ENCODE data around the gene MAB21L2.

MAB21L2 gene

GRCh38 chr4:150561143-150561737, 20.7 kb upstream of the MAB21L2 start (continued):
- TF ChIP-seq, protein P1, sequence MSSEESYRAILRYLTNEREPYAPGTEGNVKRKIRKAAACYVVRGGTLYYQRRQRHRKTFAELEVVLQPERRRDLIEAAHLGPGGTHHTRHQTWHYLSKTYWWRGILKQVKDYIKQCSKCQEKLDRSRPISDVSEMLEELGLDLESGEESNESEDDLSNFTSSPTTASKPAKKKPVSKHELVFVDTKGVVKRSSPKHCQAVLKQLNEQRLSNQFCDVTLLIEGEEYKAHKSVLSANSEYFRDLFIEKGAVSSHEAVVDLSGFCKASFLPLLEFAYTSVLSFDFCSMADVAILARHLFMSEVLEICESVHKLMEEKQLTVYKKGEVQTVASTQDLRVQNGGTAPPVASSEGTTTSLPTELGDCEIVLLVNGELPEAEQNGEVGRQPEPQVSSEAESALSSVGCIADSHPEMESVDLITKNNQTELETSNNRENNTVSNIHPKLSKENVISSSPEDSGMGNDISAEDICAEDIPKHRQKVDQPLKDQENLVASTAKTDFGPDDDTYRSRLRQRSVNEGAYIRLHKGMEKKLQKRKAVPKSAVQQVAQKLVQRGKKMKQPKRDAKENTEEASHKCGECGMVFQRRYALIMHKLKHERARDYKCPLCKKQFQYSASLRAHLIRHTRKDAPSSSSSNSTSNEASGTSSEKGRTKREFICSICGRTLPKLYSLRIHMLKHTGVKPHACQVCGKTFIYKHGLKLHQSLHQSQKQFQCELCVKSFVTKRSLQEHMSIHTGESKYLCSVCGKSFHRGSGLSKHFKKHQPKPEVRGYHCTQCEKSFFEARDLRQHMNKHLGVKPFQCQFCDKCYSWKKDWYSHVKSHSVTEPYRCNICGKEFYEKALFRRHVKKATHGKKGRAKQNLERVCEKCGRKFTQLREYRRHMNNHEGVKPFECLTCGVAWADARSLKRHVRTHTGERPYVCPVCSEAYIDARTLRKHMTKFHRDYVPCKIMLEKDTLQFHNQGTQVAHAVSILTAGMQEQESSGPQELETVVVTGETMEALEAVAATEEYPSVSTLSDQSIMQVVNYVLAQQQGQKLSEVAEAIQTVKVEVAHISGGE (tag by site-specific recombination; conservative IDR thresholded peaks at IDR 0.05; ENCODE audit: low read depth): no peak
- TF ChIP-seq ZNF26 (tag by site-specific recombination; IDR thresholded peaks at IDR 0.05) (no peak), PATZ1 (tag by site-specific recombination; IDR thresholded peaks at IDR 0.05) (no peak), ZNF473 (tag by site-specific recombination; IDR thresholded peaks at IDR 0.05) (no peak), ZNF544 (tag by site-specific recombination; IDR thresholded peaks at IDR 0.05) (no peak), ZNF707 (tag by site-specific recombination; IDR thresholded peaks at IDR 0.05) (no peak)

DNA sequence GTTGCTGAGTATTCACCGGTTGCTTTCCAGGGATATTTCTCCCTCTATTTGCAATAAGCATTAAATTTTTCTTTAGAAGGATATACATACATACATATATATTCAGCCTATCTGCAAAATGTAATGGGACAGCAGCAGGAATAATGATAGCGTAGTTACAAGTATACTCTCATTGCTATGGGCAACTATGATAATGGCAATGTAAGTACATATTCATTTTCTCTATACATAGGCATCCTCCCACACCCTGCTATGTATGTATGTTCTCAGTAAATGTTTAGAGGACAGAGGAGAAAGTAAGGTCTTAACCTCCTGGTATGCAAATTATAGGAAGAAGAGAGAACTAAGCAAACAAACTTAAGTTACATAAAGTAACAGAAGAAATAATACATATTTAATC, 19.7 kb upstream of the MAB21L2 start:
- Histone ChIP-seq H3K9me3 (ENCODE audit: control insufficient read depth, insufficient read depth, low read depth, low read length) (no peaks in the 10 kb centered on the region), H3K4me3 (ENCODE audit: low read depth, low read length) (no peak overlapping the region), H3K27ac (ENCODE audit: extremely low read depth, low read depth, low read length) (no peak overlapping the region), H3K36me3 (ENCODE audit: control insufficient read depth in 2 of 2, insufficient read depth in 1 of 2, low read length in 2 of 2) (no peaks in the 10 kb centered on the region), H3K4me1 (ENCODE audit: control insufficient read depth, insufficient read depth, low read length) (no peaks in the 10 kb centered on the region)
- CTCF ChIA-PET: no interaction called here
- POLR2A ChIA-PET: no interaction called here
- TF ChIP-seq ATF2 (tag by site-specific recombination; IDR thresholded peaks at IDR 0.05; ENCODE audit: low read depth) (no peak), ZNF701 (tag by site-specific recombination; IDR thresholded peaks at IDR 0.05) (no peak), ZNF37A (tag by site-specific recombination; IDR thresholded peaks at IDR 0.05) (no peak), GLI4 (tag by site-specific recombination; IDR thresholded peaks at IDR 0.05) (no peak), ZNF24 (tag by site-specific recombination; IDR thresholded peaks at IDR 0.05) (no peak), ZNF132 (tag by site-specific recombination; IDR thresholded peaks at IDR 0.05; ENCODE audit: borderline replicate concordance) (no peak), ZBTB21 (tag by site-specific recombination; IDR thresholded peaks at IDR 0.05) (no peak), ZNF202 (tag by site-specific recombination; IDR thresholded peaks at IDR 0.05; ENCODE audit: borderline replicate concordance) (no peak), HOXD13 (CRISPR knock-in tag; IDR thresholded peaks at IDR 0.05; ENCODE audit: borderline replicate concordance) (no peak), ZFP41 (tag by site-specific recombination; IDR thresholded peaks at IDR 0.05; ENCODE audit: borderline replicate concordance) (no peak), ZNF558 (tag by site-specific recombination; IDR thresholded peaks at IDR 0.05) (no peak), TRIM28 (IDR thresholded peaks at IDR 0.05; ENCODE audit: borderline replicate concordance, low read length) (no peak), PBX3 (CRISPR knock-in tag; IDR thresholded peaks at IDR 0.05) (no peak), ZSCAN4 (tag by site-specific recombination; IDR thresholded peaks at IDR 0.05) (no peak), ZNF311 (tag by site-specific recombination; IDR thresholded peaks at IDR 0.05; ENCODE audit: borderline replicate concordance) (no peak), ZNF169 (tag by site-specific recombination; IDR thresholded peaks at IDR 0.05) (no peak), ZNF560 (tag by site-specific recombination; IDR thresholded peaks at IDR 0.05; ENCODE audit: borderline replicate concordance) (no peak)
- TF ChIP-seq, protein P2, sequence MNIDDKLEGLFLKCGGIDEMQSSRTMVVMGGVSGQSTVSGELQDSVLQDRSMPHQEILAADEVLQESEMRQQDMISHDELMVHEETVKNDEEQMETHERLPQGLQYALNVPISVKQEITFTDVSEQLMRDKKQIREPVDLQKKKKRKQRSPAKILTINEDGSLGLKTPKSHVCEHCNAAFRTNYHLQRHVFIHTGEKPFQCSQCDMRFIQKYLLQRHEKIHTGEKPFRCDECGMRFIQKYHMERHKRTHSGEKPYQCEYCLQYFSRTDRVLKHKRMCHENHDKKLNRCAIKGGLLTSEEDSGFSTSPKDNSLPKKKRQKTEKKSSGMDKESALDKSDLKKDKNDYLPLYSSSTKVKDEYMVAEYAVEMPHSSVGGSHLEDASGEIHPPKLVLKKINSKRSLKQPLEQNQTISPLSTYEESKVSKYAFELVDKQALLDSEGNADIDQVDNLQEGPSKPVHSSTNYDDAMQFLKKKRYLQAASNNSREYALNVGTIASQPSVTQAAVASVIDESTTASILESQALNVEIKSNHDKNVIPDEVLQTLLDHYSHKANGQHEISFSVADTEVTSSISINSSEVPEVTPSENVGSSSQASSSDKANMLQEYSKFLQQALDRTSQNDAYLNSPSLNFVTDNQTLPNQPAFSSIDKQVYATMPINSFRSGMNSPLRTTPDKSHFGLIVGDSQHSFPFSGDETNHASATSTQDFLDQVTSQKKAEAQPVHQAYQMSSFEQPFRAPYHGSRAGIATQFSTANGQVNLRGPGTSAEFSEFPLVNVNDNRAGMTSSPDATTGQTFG (tag by site-specific recombination; IDR thresholded peaks at IDR 0.05; ENCODE audit: borderline replicate concordance): no peak

Data from HEK293 (cell line).